HUES48 (cell line): ENCODE results near the gene APH1A.
"Not testable (repeated sequence)": the region's sequence is repeated elsewhere in the genome, so short reads cannot be mapped to it uniquely, and the experiment has no call there.

Source experiments
- H3K27ac ChIP-seq: one replicate; pipeline ENCODE4 v1.7.0; 2013; ENCODE audit warnings: low read depth, low read length, inconsistent platforms
- H3K27me3 ChIP-seq: 2 replicates; pipeline ENCODE4 v1.6.1; 2013; ENCODE audit warnings: mild to moderate bottlenecking, low read length; ENCODE audit not compliant: control insufficient read depth, insufficient read depth
- H3K36me3 ChIP-seq: 2 replicates; pipeline ENCODE4 v1.6.1; 2013; ENCODE audit warnings: low read length; ENCODE audit not compliant: control insufficient read depth, insufficient read depth
- H3K4me1 ChIP-seq: 2 replicates; pipeline ENCODE4 v1.6.1; 2013; ENCODE audit warnings: mild to moderate bottlenecking, low read length; ENCODE audit not compliant: control insufficient read depth, insufficient read depth
- H3K4me3 ChIP-seq: 2 replicates; pipeline ENCODE4 v1.5.1; 2013; ENCODE audit warnings: mild to moderate bottlenecking, low read depth, low read length
- H3K9ac ChIP-seq: 2 replicates; pipeline ENCODE4 v1.6.1; 2013; ENCODE audit warnings: mild to moderate bottlenecking, low read depth, low read length, moderate library complexity
- H3K9me3 ChIP-seq: 2 replicates; pipeline ENCODE4 v1.6.1; 2013; ENCODE audit warnings: low read length; ENCODE audit not compliant: control insufficient read depth, insufficient read depth

The APH1A gene

DNA sequence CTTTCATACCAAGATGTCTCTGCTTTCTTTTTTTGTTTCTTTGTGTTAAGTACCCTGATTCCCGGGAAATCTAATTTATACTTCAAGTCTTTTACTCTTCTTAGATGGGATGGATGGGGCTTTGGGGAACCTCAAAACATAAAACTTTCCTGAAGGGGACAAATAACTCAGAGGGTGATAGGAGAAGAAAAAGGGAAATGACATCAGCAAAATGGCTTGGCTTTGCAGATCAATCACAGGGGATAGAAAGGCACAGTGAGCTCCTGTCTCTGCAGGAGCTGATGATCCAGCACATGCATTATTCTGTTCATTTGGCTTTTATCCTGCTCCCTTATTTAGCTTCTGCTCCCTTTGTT, 12.6 kb downstream of the APH1A start:
- Histone ChIP-seq H3K4me1 (peaks cover 36% of the 10 kb centered on the region), H3K36me3 (peaks cover 2% of the 10 kb centered on the region), H3K27me3 (no peaks in the 10 kb centered on the region), H3K27ac (peak overlapping the region; percentile 93), H3K9me3 (no peaks in the 10 kb centered on the region), H3K9ac (peak overlapping the region; percentile 69), H3K4me3 (peak overlapping the region; percentile 79)

DNA sequence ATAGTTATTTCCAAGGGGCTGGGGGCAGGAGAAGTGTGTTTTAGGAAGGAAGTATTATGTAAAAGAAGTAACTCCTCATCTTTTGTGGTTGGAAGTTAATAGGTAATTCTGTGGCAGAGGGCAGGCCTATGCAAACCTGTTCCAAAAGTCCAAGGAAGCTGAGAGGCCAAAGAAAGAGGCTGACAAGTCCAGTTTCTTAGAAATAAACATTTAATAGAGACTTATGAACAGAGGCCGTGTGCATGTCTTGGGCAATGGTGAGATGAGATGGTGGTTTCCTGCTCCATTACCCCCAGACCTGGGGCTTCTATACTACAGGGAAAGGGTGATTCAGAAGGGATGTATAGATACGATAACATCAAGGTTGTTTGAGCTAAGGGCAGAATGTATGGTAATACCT, 18.9 kb downstream of the APH1A start:
- no peaks in the 10 kb centered on the region for H3K9me3 ChIP-seq
- no peaks in the 10 kb centered on the region for H3K4me1 ChIP-seq
- H3K27ac ChIP-seq, result no peak overlapping the region
- no peaks in the 10 kb centered on the region for H3K36me3 ChIP-seq
- H3K4me3 ChIP-seq, result no peak overlapping the region
- H3K9ac ChIP-seq, result no peak overlapping the region
- H3K27me3 ChIP-seq, result no peaks in the 10 kb centered on the region

DNA sequence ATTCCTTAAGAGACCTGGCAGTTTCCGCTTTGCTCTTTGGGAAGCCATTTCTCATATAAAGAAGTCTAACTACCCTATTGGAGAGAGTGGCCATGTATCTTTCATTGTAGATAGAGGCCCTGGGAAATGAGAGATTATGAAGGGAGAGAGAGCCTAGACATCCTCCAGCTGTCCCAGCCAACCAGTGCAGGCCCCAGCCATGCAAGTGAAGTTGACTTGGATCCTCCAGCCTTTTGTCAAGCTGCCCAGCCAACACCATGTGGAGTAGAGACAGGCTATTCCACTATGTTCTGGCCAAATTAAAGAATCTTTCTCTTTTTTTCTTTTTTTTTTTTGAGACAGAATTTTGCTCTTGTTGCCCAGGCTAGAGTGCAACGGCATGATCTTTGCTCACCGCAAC, 25.8 kb downstream of the APH1A start:
- H3K9me3 ChIP-seq, result no peaks in the 10 kb centered on the region
- H3K9ac ChIP-seq, result no peak overlapping the region
- no peaks in the 10 kb centered on the region for H3K4me1 ChIP-seq
- H3K27ac ChIP-seq, result no peak overlapping the region
- no peaks in the 10 kb centered on the region for H3K27me3 ChIP-seq
- no peak overlapping the region for H3K4me3 ChIP-seq
- no peaks in the 10 kb centered on the region for H3K36me3 ChIP-seq

DNA sequence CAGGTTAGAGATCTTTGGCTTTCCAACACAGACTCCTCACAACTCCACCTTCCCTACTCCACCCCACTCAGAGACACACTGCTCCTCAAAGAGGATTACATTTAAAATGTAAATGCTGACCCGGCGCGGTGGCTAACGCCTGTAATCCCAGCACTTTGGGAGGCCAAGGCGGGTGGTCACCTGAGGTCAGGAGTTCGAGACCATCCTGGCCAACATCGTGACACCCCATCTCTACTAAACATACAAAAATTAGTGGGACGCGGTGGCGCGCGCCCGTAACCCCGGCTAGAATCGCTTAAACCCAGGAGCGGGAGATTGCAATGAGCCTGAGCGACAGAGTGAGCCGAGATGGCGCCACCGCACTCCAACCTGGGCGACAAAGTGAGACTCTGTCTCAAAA, 31.1 kb downstream of the APH1A start:
- no peak overlapping the region for H3K4me3 ChIP-seq
- H3K27ac ChIP-seq, result no peak overlapping the region
- peaks cover 20% of the 10 kb centered on the region for H3K4me1 ChIP-seq
- no peaks in the 10 kb centered on the region for H3K36me3 ChIP-seq
- H3K9me3 ChIP-seq, result no peaks in the 10 kb centered on the region
- no peaks in the 10 kb centered on the region for H3K27me3 ChIP-seq
- H3K9ac ChIP-seq, result no peak overlapping the region

DNA sequence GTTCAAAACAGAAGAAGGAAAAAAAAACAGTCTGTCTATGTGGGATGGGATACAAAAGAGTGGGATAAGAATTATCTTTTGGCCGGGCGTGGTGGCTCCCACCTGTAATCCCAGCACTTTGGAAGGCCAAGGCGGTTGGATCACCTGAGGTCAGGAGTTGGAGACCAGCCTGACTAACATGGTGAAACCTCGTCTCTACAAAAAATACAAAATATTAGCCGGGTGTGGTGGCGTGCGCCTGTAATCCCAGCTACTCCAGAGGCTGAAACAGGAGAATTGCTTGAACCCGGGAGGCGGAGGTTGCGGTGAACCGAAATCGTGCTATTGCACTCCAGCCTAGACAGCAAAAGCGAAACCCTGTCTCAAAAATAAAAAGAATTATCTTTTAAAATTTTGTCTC, 31.6 kb downstream of the APH1A start:
- H3K9ac ChIP-seq, H3K36me3 ChIP-seq, H3K9me3 ChIP-seq, H3K27ac ChIP-seq, H3K27me3 ChIP-seq, H3K4me3 ChIP-seq: not testable (repeated sequence)
- H3K4me1 ChIP-seq, result peaks cover 20% of the 10 kb centered on the region

DNA sequence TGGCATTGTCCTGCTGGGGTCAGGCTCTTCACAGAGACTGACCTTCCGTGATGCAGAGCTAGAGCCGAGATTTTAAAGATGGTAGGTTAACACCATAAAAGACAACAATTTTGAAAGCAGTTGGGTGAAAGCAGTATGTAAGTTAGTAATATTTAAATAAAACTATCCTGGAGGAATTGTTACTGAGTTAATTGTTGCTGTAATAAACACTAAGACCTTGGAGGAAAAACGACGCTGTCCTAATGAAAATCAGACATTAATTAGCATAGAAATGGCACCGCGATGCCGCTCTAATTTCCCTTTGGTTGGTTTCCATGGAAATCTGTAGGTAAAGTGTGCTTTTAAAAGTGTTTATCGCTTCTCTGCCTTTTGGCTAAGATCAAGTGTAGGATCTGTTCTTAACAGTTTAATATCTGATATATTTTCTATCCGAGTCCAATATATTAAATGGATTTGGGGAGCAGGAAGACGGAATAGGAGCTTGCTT, 32.2 kb downstream of the APH1A start:
- Histone ChIP-seq H3K9ac (peak overlapping the region; percentile 88), H3K27me3 (no peaks in the 10 kb centered on the region), H3K27ac (peak overlapping the region; percentile 97), H3K9me3 (no peaks in the 10 kb centered on the region), H3K36me3 (peaks cover 2% of the 10 kb centered on the region), H3K4me3 (peak overlapping the region; percentile 80), H3K4me1 (peaks cover 20% of the 10 kb centered on the region)

DNA sequence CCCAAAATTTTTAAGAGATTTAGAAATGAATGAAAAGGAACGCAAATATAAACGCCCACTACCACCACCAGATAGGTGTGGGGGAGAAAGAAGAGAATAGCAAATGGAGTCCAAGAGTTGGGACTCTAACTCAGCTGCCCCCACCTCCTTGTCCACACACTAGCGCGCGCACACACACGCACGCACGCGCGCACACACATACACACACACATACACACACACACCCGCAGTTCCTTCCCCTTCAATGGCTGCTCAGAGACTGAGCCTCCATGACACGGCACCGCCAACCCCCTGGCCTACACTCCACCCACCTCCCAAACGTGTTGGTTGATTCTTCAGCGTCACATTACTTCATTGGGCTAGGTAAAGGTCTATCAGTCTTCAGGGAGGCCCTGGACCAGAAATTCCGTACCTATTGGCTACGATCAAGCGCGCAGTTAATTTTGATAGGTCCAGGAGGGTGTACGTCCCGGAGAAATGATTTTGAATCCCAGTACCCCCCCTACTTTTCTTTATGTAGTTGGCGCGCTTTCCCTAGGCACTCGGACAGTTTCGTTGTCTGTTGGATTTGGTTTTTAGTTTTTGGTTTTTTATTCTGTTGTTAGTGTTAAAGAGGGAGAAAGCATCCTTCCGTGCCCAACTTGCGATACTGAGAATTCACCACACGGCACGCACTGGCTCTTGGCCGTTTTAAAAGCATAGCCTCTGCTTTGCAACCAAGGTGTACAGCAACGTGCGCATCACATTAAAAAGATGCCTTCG, 32.8 kb downstream of the APH1A start, which contains the start of gene ANP32E:
ANP32E (minus strand) TSS at position 261 of the 762 bp plus-strand sequence. CDS start 326 bp downstream, outside the sequence.
- peaks cover 8% of the 10 kb centered on the region for H3K36me3 ChIP-seq
- peak within 1 kb of the TSS; percentile 97 for H3K27ac ChIP-seq
- peaks cover 20% of the 10 kb centered on the region for H3K4me1 ChIP-seq
- peak within 1 kb of the TSS; percentile 89 for H3K9ac ChIP-seq
- H3K4me3 ChIP-seq, result peak within 1 kb of the TSS; percentile 80
- H3K27me3 ChIP-seq, result no peaks in the 10 kb centered on the region
- no peaks in the 10 kb centered on the region for H3K9me3 ChIP-seq

DNA sequence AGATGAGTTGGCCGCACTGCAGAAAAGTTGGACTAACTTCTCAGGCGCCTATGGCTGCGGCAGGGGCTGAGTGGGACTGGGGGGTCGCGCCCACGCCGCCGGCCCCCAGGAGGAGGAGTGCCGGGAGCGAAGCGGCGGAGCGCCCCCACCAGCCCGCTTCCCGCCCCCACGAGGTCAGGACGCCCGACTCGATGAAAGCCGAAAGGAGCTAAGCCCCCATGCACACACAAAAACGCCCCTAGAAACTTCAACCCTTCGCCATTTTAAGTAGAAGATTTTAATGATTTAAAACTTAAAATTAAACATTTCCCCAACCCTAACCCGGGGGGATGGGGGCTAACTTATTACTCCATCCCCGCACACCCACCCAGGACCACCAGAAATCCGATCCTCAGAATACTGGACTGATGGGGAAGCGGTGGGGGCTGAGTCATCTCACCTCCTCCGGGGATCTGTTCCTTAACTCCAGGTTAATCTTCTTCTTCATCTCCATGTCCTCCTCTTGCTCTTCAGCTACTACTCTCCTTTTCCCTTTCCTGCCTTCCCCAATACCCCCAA, 33.4 kb downstream of the APH1A start:
- Histone ChIP-seq H3K9me3 (no peaks in the 10 kb centered on the region), H3K27ac (peak overlapping the region; percentile 89), H3K4me1 (peaks cover 20% of the 10 kb centered on the region), H3K27me3 (no peaks in the 10 kb centered on the region), H3K9ac (peak overlapping the region; percentile 89), H3K36me3 (peaks cover 13% of the 10 kb centered on the region), H3K4me3 (peak overlapping the region; percentile 80)

DNA sequence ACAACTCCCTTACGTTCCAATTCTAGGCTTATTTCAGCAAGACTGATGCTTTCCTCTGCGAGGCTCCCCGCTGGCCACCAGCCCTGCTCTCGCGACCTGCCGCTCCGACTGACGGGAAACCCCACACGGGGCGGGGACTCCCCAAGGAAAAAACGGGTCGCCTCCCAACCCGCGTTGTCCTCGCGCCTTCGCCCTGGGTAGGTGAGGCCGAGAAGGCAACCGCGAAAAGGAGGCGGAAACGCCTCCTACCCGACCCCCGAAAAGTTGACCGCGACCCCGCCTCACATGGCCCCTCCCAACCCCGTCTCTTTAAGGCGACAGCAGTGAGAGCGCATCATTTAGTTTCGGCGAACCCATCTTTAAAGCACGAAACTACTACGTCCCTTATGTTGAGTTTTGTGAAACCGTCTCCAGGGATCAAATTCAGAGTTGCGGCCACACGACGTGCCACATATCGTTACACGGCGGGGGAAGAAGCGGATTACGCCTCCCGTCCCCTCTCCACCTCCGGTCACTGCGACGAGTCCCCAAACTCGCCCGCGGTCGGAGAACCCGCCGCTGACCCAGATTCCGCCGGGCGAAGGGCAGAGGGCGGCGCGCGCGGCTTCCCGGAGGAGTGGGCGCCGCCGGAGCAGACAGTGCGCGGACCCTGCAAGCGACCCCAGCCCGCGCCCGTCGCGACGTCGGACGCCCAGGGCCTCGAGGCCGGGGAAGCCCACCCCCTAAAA, 34.1 kb downstream of the APH1A start:
- Histone ChIP-seq H3K27me3 (no peaks in the 10 kb centered on the region), H3K36me3 (peaks cover 19% of the 10 kb centered on the region), H3K9me3 (no peaks in the 10 kb centered on the region), H3K9ac (peak overlapping the region; percentile 89), H3K4me1 (peaks cover 20% of the 10 kb centered on the region), H3K4me3 (peak overlapping the region; percentile 80), H3K27ac (peak overlapping the region; percentile 89)

DNA sequence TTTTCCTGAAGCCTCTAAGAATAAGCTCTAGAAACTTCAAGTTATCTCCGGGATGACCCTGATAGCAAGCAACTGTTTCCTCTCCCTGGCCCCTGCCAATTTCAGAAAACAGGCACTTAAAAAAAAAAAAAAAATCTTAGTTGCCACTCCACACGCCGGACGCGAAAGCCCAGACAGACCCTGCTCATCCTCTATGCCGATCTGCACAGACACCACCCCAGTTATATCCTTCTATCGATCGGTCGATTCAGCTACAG, 34.6 kb downstream of the APH1A start:
- H3K4me1 ChIP-seq, result peaks cover 20% of the 10 kb centered on the region
- peak overlapping the region; percentile 89 for H3K27ac ChIP-seq
- H3K4me3 ChIP-seq, result peak overlapping the region; percentile 80
- H3K9ac ChIP-seq, result peak overlapping the region; percentile 89
- H3K27me3 ChIP-seq, result no peaks in the 10 kb centered on the region
- peaks cover 20% of the 10 kb centered on the region for H3K36me3 ChIP-seq
- H3K9me3 ChIP-seq, result no peaks in the 10 kb centered on the region
